ENCODE data around the gene POMT2.

DNA sequence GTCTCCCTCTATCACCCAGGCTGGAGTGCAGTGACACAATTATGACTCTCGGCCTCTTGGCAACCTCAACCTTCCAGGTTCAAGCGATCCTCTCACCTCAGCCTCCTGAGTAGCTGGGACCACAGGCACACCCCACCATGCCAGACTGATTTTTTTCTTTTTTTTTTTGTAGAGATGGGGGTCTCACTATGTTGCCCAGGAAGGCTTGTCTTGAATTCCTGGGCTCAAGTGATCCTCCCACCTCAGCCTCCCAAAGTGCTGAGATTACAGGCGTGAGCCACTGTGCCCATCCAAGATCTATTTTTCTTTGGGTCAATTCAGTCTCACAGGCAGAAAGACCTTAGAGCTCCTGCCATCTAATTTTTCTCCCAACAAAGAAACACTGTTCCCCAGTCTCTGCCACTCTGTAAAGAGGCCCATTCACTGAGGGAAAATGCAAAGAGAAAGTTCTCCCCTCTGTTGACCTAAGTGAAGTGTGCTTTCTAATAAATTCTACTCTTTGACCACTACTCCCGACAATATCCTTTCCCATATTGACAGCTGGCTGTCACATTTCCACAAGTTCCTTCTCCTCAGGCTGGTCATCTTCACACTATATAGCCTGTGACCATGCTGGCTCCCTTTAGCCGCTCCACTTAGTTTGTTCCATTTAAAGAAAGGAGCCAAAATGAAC is 32.9 kb upstream of the POMT2 start:
- TF ChIP-seq POLR2AphosphoS5 (IDR thresholded peaks at IDR 0.05; ENCODE audit: low read depth, low read length) (no peak), POLR2A (IDR thresholded peaks at IDR 0.05; ENCODE audit: low read depth, low read length) (no peak)

Measured in GM12892 (cell line).